ENCODE data around the gene ASTN2.

- TF ChIP-seq, protein P1, sequence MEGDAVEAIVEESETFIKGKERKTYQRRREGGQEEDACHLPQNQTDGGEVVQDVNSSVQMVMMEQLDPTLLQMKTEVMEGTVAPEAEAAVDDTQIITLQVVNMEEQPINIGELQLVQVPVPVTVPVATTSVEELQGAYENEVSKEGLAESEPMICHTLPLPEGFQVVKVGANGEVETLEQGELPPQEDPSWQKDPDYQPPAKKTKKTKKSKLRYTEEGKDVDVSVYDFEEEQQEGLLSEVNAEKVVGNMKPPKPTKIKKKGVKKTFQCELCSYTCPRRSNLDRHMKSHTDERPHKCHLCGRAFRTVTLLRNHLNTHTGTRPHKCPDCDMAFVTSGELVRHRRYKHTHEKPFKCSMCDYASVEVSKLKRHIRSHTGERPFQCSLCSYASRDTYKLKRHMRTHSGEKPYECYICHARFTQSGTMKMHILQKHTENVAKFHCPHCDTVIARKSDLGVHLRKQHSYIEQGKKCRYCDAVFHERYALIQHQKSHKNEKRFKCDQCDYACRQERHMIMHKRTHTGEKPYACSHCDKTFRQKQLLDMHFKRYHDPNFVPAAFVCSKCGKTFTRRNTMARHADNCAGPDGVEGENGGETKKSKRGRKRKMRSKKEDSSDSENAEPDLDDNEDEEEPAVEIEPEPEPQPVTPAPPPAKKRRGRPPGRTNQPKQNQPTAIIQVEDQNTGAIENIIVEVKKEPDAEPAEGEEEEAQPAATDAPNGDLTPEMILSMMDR (IDR thresholded peaks at IDR 0.05; ENCODE audit: borderline replicate concordance, extremely low read depth, low read length, poor library complexity, severe bottlenecking), result no peak
- no peak for TF ChIP-seq EZH2 (IDR thresholded peaks at IDR 0.05; ENCODE audit: borderline replicate concordance, low read depth, low read length, severe bottlenecking)
These were observed 416.6 kb downstream of the ASTN2 start for GRCh38 chr9:116998305-116998704.

Data from DND-41 (cell line).